A549 (cell line): ENCODE data around the gene CELA3B.

ENCODE experiments used
- CEBPB ChIP-seq, 2 experiments: fragments of >200 bp in 1 of 2; sonication (Bioruptor Twin) in 1 of 2; formaldehyde crosslinking in 1 of 2; IDR thresholded peaks; 2 replicates each; pipeline ENCODE4 v1.6.1; 2012 to 2016
- EP300 ChIP-seq, 2 experiments: fragments of >200 bp; sonication (Bioruptor Twin); formaldehyde crosslinking; IDR thresholded peaks; 2 replicates in 1 of 2; 3 replicates in 1 of 2; pipeline ENCODE4 v1.6.1; 2016 to 2017
- HOXA7 ChIP-seq: fragments of 250-450 bp; sonication (Bioruptor Pico); IDR thresholded peaks from 2 replicates; pipeline ENCODE4 v1.5.0; 2020; ENCODE audit warnings: mild to moderate bottlenecking, moderate library complexity
- HOXB13 ChIP-seq: fragments of 250-450 bp; sonication (Bioruptor Pico); IDR thresholded peaks from 2 replicates; pipeline ENCODE4 v1.5.0; 2020; ENCODE audit warnings: low read depth, mild to moderate bottlenecking, moderate library complexity
- HOXB5 ChIP-seq: fragments of 250-450 bp; sonication (Bioruptor Pico); IDR thresholded peaks from 2 replicates; pipeline ENCODE4 v1.5.0; 2020; ENCODE audit warnings: mild to moderate bottlenecking, moderate library complexity
- POLR2A ChIP-seq: IDR thresholded peaks from 2 replicates; pipeline ENCODE4 v1.6.1; 2012; ENCODE audit warnings: mild to moderate bottlenecking, low read length
- RAD21 ChIP-seq, 2 experiments: fragments of >200 bp in 1 of 2; sonication (Bioruptor Twin) in 1 of 2; formaldehyde crosslinking in 1 of 2; IDR thresholded peaks in 1 of 2; conservative IDR thresholded peaks in 1 of 2; 2 replicates in 1 of 2; 3 replicates in 1 of 2; pipeline ENCODE4 v1.6.1; 2012 to 2018; ENCODE audit warnings: inconsistent platforms in 1 of 2
- RARB ChIP-seq: fragments of 250-450 bp; sonication (Bioruptor Pico); IDR thresholded peaks from 2 replicates; pipeline ENCODE4 v1.8.0; 2021; ENCODE audit warnings: mild to moderate bottlenecking, moderate library complexity
- RFX5 ChIP-seq: fragments of 450-650 bp; IDR thresholded peaks from 2 replicates; pipeline ENCODE4 v1.7.1; 2014; ENCODE audit warnings: antibody characterized with exemption, mild to moderate bottlenecking, moderate library complexity
- ZFP36 ChIP-seq: fragments of 450-650 bp; IDR thresholded peaks from 2 replicates; pipeline ENCODE4 v1.6.1; 2014; ENCODE audit warnings: borderline replicate concordance; ENCODE audit not compliant: partially characterized antibody
- TF ChIP-seq, protein P1 (sequence below): fragments of >200 bp; sonication (Bioruptor Twin); formaldehyde crosslinking; IDR thresholded peaks from 3 replicates; pipeline ENCODE4 v1.5.1; 2016
- TF ChIP-seq, protein P2 (sequence below): fragments of 200-600 bp; sonication (generic); IDR thresholded peaks from 2 replicates; pipeline ENCODE4 v1.6.1; 2016; ENCODE audit warnings: antibody characterized with exemption, mild to moderate bottlenecking, moderate library complexity
- TF ChIP-seq, protein P3 (sequence below): IDR thresholded peaks from 2 replicates; pipeline ENCODE4 v1.6.1; 2012

DNA sequence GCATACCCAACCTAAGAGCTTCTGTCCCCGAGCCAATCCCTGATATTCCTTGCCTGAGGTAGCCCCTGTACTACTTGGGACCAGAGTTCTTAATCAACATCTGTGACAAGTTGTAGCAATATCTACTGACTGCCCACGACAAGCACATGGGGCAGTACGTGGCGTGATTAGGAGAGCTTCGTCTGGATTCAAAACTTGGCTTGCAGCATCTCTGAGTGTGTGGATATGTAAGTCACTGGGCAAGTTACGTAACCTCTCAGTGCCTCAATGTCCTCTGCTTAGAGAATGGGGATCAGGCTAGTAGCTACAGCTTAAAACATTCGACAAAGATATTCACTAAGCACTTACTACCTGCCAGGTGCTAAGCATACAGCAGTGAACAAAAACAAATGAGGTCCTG lies 44.7 kb upstream of the CELA3B start:
- TF ChIP-seq POLR2A (no peak), RAD21 (conservative IDR thresholded peaks at IDR 0.05 in 1 of 2, IDR thresholded peaks at IDR 0.05 in 1 of 2) (no peak), HOXA7 (CRISPR knock-in tag) (no peak), EP300 (IDR thresholded peaks at IDR 0.05) (no peak), RFX5 (no peak), ZFP36 (no peak), CEBPB (IDR thresholded peaks at IDR 0.05) (peak; percentile 51 to 59; a peak in 3 of 4 replicates), RARB (no peak), HOXB5 (CRISPR knock-in tag) (no peak), HOXB13 (CRISPR knock-in tag) (no peak)
- TF ChIP-seq, protein P1, sequence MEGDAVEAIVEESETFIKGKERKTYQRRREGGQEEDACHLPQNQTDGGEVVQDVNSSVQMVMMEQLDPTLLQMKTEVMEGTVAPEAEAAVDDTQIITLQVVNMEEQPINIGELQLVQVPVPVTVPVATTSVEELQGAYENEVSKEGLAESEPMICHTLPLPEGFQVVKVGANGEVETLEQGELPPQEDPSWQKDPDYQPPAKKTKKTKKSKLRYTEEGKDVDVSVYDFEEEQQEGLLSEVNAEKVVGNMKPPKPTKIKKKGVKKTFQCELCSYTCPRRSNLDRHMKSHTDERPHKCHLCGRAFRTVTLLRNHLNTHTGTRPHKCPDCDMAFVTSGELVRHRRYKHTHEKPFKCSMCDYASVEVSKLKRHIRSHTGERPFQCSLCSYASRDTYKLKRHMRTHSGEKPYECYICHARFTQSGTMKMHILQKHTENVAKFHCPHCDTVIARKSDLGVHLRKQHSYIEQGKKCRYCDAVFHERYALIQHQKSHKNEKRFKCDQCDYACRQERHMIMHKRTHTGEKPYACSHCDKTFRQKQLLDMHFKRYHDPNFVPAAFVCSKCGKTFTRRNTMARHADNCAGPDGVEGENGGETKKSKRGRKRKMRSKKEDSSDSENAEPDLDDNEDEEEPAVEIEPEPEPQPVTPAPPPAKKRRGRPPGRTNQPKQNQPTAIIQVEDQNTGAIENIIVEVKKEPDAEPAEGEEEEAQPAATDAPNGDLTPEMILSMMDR, result no peak
- TF ChIP-seq, protein P2, sequence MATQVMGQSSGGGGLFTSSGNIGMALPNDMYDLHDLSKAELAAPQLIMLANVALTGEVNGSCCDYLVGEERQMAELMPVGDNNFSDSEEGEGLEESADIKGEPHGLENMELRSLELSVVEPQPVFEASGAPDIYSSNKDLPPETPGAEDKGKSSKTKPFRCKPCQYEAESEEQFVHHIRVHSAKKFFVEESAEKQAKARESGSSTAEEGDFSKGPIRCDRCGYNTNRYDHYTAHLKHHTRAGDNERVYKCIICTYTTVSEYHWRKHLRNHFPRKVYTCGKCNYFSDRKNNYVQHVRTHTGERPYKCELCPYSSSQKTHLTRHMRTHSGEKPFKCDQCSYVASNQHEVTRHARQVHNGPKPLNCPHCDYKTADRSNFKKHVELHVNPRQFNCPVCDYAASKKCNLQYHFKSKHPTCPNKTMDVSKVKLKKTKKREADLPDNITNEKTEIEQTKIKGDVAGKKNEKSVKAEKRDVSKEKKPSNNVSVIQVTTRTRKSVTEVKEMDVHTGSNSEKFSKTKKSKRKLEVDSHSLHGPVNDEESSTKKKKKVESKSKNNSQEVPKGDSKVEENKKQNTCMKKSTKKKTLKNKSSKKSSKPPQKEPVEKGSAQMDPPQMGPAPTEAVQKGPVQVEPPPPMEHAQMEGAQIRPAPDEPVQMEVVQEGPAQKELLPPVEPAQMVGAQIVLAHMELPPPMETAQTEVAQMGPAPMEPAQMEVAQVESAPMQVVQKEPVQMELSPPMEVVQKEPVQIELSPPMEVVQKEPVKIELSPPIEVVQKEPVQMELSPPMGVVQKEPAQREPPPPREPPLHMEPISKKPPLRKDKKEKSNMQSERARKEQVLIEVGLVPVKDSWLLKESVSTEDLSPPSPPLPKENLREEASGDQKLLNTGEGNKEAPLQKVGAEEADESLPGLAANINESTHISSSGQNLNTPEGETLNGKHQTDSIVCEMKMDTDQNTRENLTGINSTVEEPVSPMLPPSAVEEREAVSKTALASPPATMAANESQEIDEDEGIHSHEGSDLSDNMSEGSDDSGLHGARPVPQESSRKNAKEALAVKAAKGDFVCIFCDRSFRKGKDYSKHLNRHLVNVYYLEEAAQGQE, result no peak
- TF ChIP-seq, protein P3, sequence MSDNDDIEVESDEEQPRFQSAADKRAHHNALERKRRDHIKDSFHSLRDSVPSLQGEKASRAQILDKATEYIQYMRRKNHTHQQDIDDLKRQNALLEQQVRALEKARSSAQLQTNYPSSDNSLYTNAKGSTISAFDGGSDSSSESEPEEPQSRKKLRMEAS, result no peak; the same call in 1 of the 2 replicates
